C4-2B (cell line): Measurements from ENCODE around the gene GRHL1.

Experiments used
- CTCF ChIP-seq: fragments of 450-650 bp; conservative IDR thresholded peaks from 2 replicates; pipeline ENCODE4 v1.5.1; 2017; ENCODE audit warnings: mild to moderate bottlenecking
- ZFX ChIP-seq: fragments of 450-650 bp; IDR thresholded peaks from 2 replicates; pipeline ENCODE4 v1.6.1; 2017

- TF ChIP-seq CTCF, result no peak
- TF ChIP-seq ZFX, result no peak
Measured at GRCh38 chr2:10033251-10034006, 81.9 kb downstream of the GRHL1 start.
